ENCODE results near the gene TM7SF2.

The TM7SF2 gene

DNA sequence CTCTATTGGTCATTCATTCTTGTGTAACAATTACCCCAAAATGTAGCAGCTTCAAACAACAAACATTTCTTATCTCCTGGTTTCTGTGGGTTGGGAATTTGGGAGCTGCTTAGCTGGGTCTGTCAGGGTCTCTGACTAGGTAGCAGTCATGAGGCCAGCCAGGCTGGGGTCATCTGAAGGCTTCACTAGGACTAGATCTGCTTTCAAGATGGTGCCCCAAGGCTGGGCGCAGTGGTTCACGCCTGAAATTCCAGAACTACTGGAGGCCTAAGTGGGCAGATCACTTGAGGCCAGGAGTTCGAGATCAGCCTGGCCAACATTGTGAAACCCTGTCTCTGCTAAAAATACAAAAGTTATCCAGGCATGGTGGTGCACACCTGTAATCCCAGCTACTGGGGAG lies 45.3 kb downstream of the TM7SF2 start:
- H3K9ac ChIP-seq: no peak overlapping the region
- no peak overlapping the region for H3K27ac ChIP-seq
- peaks cover 0 to 15% (median 2%) of the 10 kb centered on the region in 10 experiments; a peak in 10 of 20 replicates for H3K4me1 ChIP-seq
- H3K9me3 ChIP-seq (replicated peaks in 1 of 11): no peaks in the 10 kb centered on the region
- H3K4me2 ChIP-seq: no peak overlapping the region
- H4K20me1 ChIP-seq: no peaks in the 10 kb centered on the region
- H3K4me3 ChIP-seq: no peak overlapping the region
- H3K27me3 ChIP-seq: no peaks in the 10 kb centered on the region
- H3K36me3 ChIP-seq: no peaks in the 10 kb centered on the region
- TF ChIP-seq Cebpa-rat (IDR thresholded peaks at IDR 0.05): no peak

- TF ChIP-seq Cebpa-rat (IDR thresholded peaks at IDR 0.05): no peak
- no peaks in the 10 kb centered on the region for H3K36me3 ChIP-seq
- no peak overlapping the region for H3K27ac ChIP-seq
- no peaks in the 10 kb centered on the region for H3K9me3 ChIP-seq (replicated peaks in 1 of 11)
- peaks cover 0 to 11% (median under 1%) of the 10 kb centered on the region in 10 experiments; a peak in 8 of 20 replicates for H3K4me1 ChIP-seq
- no peak overlapping the region for H3K4me2 ChIP-seq
- no peak overlapping the region for H3K4me3 ChIP-seq
- H3K27me3 ChIP-seq: no peaks in the 10 kb centered on the region
- H3K9ac ChIP-seq: no peak overlapping the region
- no peaks in the 10 kb centered on the region for H4K20me1 ChIP-seq
Measured at GRCh38 chr11:65157336-65157735, 45.7 kb downstream of the TM7SF2 start.

DNA sequence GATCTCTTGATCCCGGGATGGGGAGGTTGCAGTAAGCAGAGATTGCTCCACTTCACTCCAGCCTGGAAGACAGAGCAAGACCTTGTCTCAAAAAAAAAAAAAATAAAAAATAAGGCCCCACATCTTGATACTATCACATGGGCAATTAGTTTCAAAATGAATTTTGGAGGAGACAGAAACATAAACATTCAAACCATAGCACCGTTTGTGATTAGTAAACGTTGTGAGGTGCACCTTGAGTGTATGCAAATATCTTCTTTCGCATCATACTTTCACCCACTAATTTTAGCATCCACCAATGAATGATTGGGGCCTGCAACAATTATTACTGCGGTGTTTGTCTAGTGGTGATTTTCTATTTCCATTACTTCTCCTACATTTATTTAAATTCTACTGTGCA lies 47.3 kb downstream of the TM7SF2 start:
- Histone ChIP-seq H3K9me3 (replicated peaks in 1 of 11) (no peaks in the 10 kb centered on the region), H3K4me2 (no peak overlapping the region)
- TF ChIP-seq Cebpa-rat (IDR thresholded peaks at IDR 0.05): no peak

DNA sequence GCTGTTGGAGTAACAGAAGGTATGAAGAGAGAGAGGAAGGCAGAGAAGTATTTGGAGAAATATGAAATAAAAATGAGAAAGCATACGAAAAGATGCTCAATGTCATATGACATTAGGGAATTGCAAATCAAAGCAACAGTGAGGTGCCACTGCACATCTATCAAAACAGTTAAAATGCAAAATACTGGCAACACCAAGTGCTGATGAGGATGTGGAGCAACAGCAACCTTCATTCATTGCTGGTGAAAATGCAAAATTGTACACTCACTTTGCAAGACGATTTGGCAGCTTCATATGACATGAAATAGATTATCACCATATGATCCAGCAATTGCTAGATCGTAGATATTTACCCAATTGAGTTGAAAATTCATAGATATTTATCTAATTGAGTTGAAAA lies 49.0 kb downstream of the TM7SF2 start:
- Histone ChIP-seq H3K9ac (no peak overlapping the region), H3K4me3 (no peak overlapping the region), H3K4me2 (no peak overlapping the region), H3K4me1 (no peaks in the 10 kb centered on the region), H3K27me3 (no peaks in the 10 kb centered on the region), H3K36me3 (no peaks in the 10 kb centered on the region), H3K9me3 (replicated peaks in 1 of 11) (no peaks in the 10 kb centered on the region), H3K27ac (no peak overlapping the region), H4K20me1 (no peaks in the 10 kb centered on the region)
- TF ChIP-seq Cebpa-rat (IDR thresholded peaks at IDR 0.05): no peak

More for the DNA sequence above, 47.3 kb downstream of the TM7SF2 start:
- Histone ChIP-seq H3K9ac (no peak overlapping the region), H3K27me3 (no peaks in the 10 kb centered on the region), H3K4me1 (no peaks in the 10 kb centered on the region), H4K20me1 (no peaks in the 10 kb centered on the region), H3K36me3 (no peaks in the 10 kb centered on the region), H3K27ac (no peak overlapping the region), H3K4me3 (no peak overlapping the region)

DNA sequence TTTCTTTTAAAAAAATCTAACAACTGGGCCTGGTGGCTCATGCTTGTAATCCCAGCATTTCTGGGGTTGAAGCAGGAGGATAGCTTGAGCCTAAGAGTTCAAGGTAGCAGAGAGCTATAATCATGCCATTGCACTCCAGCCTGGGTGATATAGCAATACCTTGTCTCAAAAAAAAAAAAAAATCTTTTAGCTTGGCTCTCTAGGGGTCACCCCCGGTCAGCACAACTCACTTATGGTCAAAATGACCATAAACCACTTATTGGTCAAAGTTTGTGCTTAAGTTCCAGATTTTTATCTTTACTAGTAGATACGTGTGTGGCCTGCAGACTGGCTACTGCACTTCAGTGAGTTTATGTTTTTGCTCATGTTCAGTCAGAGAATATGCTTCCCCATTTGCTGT lies 52.0 kb downstream of the TM7SF2 start:
- Histone ChIP-seq H3K4me1 (peaks cover 0 to 4% (median 2%) of the 10 kb centered on the region in 10 experiments; a peak in 12 of 20 replicates), H3K36me3 (no peaks in the 10 kb centered on the region), H3K4me2 (no peak overlapping the region), H3K9ac (no peak overlapping the region), H3K27me3 (no peaks in the 10 kb centered on the region), H3K9me3 (replicated peaks in 1 of 11) (no peaks in the 10 kb centered on the region), H3K4me3 (no peak overlapping the region), H4K20me1 (no peaks in the 10 kb centered on the region), H3K27ac (no peak overlapping the region)
- TF ChIP-seq Cebpa-rat (IDR thresholded peaks at IDR 0.05): no peak

Measured in BLaER1 treated with 17β-estradiol and CSF1 and Interleukin-3, amounts not matched to agents 10 nM and 100 nM (cell line).